HuH-7.5 (cell line): Measurements from ENCODE around the gene BCL2.

ENCODE experiments used
- DNase-seq: peaks from one replicate; pipeline ENCODE4 v3.0.0; 2011; ENCODE audit warnings: low spot score

The BCL2 gene

GRCh38 chr18:63309422-63309821 is 10.1 kb downstream of the BCL2 start:
- no peak for DNase-seq

DNA sequence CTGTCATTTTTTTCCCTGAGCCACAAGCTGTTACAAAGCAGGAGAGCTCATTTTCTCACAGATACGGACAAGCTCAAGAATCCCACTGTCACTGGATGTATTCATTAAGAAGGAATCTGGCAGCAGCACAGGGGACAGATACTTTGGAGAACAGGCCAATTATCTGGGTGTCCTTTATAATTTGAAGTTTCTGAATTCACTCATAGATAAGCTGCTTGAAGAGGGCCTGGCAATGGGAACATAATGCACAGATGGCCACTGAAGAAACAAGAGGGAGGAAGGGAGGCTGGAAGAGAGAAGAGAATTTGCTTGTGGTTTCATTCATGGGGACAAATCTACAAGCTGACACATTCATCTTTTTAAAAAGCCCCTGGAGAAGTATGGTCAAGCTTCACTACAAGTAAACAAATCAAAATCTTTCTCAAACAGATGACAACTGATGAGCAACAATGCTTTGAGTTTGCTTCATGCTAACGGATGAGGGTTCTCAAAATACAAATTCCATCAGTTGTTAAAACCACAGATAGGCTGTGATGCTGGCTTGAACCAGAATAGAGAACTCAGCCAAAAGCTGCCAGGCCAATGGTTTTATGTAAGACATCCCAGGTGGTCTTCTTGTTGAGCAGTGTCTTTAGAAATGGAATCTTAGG is 11.9 kb downstream of the BCL2 start:
- DNase-seq = no peak

DNA sequence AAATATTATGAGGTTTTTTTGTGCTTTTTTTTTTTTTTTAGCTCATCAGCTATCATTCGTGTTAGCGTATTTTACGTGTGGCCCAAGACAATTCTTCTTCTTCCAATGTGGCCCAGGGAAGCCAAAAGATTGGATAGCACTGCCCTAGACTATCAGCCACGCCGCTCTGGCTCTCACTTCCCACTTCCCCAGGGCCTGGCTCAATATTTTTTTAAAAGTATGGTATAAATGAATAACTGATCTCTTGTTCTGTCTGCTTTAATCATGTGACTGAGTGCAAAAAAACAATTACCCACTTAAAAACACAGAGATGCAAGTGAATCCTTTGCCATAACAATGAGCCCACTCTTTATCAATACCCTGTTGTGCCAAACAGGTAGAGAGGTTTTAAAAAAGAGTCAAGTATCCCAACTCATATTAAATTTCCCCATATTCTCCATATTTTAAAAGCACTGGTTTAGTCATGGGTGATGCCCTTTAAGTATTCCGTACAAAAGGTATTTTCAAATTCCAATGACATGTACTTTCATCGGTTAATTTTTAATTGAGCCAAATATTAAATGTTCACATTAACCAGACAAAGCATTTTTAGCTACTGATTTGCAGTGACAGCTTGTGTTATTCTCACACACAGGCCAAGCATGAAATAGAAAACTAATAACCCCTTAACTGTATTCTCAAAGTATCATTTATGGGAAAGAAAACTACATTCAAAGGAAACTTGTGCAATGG is 12.6 kb downstream of the BCL2 start:
- no peak for DNase-seq

- DNase-seq = no peak
Measured at GRCh38 chr18:63306249-63306648, 13.3 kb downstream of the BCL2 start.

DNA sequence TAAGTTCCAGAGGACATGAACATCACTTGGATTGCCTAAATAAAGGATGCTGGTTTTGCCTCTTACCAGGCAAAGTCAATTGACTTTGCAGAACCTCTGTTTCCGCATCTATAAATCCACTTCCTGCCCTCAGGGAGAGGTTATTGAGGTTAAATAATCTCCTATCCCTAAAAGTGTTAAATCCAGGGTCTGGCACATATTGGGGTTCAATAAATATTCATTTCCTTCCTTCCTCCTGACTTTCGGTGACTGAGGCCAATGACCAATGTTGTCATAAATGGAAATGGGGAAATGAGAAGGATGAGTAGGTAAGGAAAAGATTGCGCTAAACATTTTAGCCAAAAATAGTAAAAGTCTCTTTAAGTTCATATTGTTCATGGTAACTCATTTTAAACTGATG is 16.0 kb downstream of the BCL2 start:
- DNase-seq = no peak

GRCh38 chr18:63302636-63303405 is 16.7 kb downstream of the BCL2 start:
- no peak for DNase-seq

GRCh38 chr18:63302220-63302619 is 17.3 kb downstream of the BCL2 start:
- no peak for DNase-seq

DNA sequence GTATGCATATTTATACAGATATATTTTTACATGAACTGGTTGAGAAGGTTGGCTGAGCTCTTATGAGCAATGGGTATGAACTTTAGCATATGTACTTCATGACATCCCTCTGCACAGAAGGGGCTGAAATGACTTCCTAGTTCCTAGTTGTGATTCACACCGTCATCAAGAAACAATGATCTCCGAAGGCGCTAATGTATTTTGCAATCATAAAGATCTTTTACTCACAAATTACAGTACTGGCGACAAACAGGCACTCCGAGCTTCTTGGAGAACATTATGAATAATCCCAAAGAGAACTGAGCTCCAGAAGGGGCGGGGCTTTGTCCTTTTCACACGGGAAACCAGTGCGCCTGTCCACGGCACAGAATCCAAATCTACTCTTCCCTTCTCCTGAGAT is 18.1 kb downstream of the BCL2 start:
- DNase-seq = no peak

- no peak for DNase-seq
Measured at GRCh38 chr18:63299837-63300745, 19.5 kb downstream of the BCL2 start.

GRCh38 chr18:63298400-63299365 is 20.9 kb downstream of the BCL2 start:
- DNase-seq = no peak

DNA sequence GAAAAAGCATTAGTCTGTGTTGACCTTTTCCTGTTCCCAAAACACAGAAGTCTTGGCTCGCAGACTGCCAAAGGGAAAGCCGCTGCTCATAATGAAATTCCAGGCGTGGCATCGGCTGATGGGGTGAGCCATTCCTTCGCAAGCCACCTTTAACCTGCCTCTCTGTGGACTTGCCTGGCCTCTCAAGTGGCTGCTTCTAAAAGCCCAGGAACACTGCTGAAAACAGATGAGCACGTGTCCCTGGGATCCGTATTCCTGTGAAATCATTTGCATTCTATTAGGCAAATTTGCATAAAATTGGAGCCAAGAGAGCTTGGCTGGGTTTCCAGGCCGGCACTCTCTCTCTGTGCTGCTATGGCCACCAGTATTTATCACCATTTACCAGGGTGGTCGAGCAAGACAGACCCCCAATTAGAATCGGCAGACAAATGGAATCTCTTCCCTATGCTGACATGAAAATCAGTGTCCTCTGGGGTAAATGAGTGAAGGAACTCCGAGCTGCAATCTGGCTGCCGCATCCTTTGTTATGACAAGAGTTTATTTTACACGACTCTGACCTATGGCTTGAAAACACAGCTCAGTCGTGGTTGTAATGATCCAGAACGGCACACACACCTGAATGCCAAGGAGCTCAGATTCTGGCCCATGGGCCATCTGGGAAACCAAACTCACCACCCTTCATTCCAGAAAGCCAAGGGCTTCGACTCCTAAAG is 21.7 kb downstream of the BCL2 start:
- DNase-seq = no peak

DNA sequence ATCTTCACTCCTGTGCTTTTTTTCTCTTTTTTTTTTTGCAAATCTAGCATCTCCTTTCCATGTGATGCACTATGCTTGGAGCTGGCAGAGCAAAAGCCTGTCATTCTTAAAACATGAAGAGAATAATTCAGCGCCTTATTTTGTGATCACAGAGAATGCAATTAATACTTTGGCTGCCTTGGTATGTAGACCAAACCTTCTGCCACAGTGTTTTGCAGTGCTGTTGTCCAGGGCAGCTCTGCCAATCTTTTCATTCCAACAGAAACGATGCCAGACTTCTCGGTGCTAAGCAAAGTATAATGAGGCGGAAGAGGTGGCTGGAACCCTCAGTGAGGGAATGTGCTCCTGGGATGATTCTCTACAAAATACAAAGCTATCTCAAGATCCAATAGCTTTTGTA is 25.6 kb downstream of the BCL2 start:
- DNase-seq = no peak

DNA sequence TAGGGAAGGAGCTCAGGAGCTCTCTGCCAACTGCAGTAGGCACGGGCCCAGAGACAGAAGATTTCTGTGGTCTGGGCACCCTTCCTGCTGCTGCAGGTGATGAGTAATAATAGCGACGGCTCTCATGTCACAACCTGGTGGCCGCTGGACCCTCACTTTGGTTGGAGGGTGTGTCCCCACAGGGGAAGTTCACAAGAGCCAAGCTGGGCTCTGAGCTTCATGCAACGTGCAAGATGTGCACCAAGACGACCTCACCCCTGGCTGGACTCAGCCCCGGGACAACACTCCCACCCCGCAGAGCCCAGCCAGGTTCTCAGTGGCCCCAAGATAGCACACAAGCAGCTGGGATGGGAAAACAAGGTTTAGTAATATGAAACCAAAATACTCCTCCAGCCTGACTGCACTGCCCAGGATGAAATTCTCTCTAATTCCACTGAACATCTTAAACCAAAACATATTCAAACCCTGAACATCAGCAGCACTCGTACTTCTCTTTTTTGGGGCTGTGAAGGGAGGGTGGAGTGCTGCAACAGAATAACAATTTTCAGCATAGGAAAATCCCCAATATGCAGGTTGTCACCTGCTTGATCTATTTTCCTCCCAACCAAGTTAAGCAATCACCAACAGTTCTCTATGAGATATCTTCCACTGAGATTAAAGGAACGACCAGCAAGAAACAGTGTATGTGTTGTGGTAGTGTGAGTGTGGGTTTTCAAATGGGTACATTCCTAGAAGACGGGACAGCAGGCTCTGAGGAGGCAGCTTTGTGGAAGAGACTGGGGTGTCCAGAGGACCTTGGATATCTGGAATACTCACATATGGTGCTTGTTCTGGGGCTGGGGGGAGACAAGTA is 26.5 kb downstream of the BCL2 start:
- no peak for DNase-seq

GRCh38 chr18:63291278-63291677 is 28.3 kb downstream of the BCL2 start:
- no peak for DNase-seq

DNA sequence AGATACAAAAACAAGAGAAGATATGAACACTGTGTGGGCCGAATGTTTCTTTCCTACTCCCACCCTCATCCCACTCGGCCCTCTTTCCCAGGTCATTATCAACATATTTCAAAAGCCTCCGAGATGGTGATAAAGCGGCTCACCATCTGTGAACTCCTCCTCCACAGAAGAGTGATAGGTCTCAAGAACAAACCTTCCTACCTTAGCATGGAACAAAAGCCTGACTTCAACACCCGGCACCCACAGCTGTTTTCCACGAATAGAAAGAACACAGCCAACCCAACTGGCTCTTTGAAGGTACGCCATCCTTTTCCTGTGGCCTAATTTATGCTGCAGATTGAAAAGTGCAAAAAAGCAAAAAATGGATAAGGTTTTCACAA is 28.8 kb downstream of the BCL2 start:
- DNase-seq = no peak

DNA sequence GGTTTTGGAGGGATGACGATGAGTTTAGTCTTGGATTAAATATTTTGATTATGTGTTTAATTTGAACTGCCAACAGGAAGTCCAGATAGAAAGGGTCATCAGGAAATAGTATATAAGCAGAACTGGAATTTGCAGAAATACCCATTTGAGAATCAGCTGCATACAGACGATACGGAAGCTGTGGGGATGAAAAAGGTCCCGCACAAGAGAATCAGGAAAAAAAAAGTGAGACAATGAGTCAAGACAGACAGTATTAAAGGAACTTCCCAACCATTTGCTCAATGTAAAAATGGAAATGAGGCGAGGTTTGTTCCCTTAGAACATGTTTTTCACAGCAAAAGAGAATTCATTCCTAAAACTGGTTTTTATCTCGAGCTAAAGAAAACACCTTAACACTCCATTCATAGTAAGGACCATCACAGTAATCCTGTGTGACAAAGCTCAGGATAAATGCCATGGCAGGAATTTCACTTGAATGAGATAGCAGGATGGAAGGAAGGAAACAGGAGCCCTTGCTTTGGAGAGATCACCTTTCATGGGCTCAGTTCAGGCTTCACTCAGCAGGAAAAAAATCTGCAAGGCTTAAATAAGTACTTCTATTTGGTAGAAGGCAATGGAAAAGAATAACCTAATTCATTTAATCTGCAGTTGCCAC is 29.3 kb downstream of the BCL2 start:
- no peak for DNase-seq

DNA sequence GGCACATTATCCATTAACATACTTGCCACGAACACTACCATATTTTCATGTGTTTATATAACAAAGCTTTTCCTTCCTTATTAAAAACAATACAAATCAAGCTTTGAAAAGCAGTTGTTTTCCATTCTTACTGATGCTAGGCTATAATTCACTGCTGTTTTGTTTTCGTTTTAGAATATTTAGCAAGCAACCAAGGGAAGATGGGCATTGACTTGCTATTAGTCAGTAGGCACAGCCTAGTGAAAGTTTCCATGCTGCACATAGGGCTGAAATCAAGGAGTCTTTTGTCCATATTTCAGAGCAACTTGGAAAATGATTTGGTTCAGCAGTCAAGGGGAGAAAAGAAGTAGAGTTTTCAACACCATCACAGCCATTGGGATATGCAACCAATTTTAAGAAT is 31.3 kb downstream of the BCL2 start:
- no peak for DNase-seq

GRCh38 chr18:63287691-63288220 is 31.8 kb downstream of the BCL2 start:
- DNase-seq = no peak

DNA sequence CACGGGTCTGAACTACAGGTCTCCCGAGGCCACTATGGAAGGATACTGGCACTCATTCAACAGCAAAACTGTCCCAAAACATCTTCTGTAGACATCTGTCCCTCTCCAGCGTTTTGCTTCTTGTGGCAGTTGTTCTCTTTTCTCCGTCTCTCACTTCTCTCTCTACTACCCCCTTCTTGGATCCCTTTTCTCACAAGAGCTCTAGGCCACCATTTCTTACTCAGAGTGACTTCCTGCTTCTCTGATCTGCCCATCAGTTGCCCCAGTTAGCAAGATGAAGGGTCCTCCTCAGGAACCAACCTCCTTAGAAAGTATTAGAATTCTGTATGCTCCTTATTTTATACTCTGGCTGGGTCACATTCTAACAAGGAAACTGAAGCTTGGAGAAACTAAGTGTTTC is 32.6 kb downstream of the BCL2 start:
- no peak for DNase-seq
